Astrocyte (in vitro differentiated cells and primary cell): ENCODE data around the gene UNC80.

Source experiments
- EZH2 ChIP-seq: IDR thresholded peaks from 2 replicates; pipeline ENCODE4 v1.6.1; 2012; ENCODE audit warnings: mild to moderate bottlenecking, low read length, inconsistent platforms; ENCODE audit not compliant: insufficient read depth
- TF ChIP-seq, protein P1 (sequence below): IDR thresholded peaks from 2 replicates; pipeline ENCODE4 v1.5.1; 2011; ENCODE audit warnings: low read depth, mild to moderate bottlenecking, inconsistent platforms, low read length, moderate library complexity; ENCODE audit not compliant: insufficient read depth

GRCh38 chr2:209958016-209958415 is 186.4 kb downstream of the UNC80 start:
- TF ChIP-seq, protein P1, sequence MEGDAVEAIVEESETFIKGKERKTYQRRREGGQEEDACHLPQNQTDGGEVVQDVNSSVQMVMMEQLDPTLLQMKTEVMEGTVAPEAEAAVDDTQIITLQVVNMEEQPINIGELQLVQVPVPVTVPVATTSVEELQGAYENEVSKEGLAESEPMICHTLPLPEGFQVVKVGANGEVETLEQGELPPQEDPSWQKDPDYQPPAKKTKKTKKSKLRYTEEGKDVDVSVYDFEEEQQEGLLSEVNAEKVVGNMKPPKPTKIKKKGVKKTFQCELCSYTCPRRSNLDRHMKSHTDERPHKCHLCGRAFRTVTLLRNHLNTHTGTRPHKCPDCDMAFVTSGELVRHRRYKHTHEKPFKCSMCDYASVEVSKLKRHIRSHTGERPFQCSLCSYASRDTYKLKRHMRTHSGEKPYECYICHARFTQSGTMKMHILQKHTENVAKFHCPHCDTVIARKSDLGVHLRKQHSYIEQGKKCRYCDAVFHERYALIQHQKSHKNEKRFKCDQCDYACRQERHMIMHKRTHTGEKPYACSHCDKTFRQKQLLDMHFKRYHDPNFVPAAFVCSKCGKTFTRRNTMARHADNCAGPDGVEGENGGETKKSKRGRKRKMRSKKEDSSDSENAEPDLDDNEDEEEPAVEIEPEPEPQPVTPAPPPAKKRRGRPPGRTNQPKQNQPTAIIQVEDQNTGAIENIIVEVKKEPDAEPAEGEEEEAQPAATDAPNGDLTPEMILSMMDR = no peak
- TF ChIP-seq EZH2 = no peak
